AG09309 (cell line): Measurements from ENCODE around the gene TUBGCP5.
A peak's percentile ranks its signal among the peaks of the same experiment; 100 is the strongest.
"Not testable (repeated sequence)": the region's sequence is repeated elsewhere in the genome, so short reads cannot be mapped to it uniquely, and the experiment has no call there.

ENCODE experiments used
- DNase-seq: peaks from one replicate; pipeline ENCODE4 v3.0.0-alpha.2; 2010; ENCODE audit warnings: low read depth
- H3K4me3 ChIP-seq: 2 replicates; pipeline ENCODE4 v1.5.1; 2011; ENCODE audit warnings: mild to moderate bottlenecking, low read depth, low read length, moderate library complexity; ENCODE audit not compliant: control insufficient read depth
- CTCF ChIP-seq: IDR thresholded peaks from 2 replicates; pipeline ENCODE4 v1.5.1; 2011; ENCODE audit warnings: mild to moderate bottlenecking, low read depth, low read length, inconsistent platforms; ENCODE audit not compliant: insufficient read depth, control insufficient read depth; ENCODE audit errors: missing control alignments

Gene TUBGCP5

DNA sequence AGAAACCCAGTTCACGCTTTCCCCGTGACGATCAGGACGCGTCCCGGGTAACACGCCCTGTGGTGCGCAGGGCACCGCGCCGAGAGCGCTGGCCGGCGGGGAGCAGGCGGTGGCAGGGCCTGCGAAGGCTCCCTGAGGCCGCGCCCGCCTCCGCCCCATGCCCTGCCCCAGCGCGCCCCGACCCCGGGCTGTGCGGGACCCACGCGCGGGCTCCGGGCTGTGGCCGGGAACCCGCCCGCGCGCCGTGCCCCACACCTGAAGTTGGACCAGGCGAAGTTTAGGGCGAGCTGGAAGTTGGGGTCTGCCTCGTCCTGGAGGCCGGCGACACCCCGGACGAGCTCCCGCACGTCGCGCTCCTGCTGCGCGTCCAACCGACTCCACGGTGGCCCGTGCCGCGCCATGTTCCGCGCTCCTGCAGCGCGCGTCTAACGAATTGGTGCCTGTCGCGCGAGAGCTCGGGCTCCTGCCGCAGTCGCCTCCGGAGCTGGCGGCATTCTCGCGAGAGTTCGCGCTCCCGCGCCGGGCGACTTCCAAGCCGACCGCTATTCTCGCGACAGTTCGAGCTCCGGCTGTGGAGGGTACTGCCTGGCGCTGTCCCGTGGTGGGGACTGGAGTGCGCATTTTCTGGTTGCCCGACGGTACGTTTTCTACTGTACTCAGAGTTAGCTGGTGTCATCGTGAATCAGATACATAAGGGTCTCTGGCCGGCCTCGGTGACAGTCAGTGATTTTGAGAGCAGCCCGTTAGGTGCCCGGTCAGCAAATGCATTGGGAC is at the start of gene TUBGCP5:
Gene TUBGCP5 (minus strand): TSS at position 427 of the 774 bp plus-strand sequence. CDS start 26 bp downstream, at position 401.
- H3K4me3 ChIP-seq, result peak within 1 kb of the TSS; percentile 67
- peak; percentile 90 for DNase-seq
- TF ChIP-seq CTCF, result peak; percentile 24

DNA sequence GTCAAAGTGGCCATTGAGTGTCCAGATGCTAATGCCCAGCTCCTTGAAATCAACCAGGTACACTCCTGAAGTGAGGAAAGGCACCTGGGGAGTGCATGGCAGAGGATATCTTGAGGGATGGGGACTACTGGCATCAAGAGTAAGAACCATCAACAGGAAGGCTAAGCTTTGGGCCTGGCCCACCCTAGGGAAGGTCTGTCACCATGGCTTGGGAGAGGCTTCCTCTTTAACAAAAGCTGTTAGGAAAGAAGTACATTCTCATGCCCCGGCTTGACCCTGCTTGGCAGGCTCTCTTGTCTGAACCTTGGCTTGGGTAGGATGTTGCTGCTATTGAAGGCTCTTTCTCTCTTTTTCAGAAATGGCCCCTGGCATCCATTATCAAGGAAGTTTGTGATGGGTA is 43.7 kb upstream of the TUBGCP5 start:
- no peak for TF ChIP-seq CTCF

DNA sequence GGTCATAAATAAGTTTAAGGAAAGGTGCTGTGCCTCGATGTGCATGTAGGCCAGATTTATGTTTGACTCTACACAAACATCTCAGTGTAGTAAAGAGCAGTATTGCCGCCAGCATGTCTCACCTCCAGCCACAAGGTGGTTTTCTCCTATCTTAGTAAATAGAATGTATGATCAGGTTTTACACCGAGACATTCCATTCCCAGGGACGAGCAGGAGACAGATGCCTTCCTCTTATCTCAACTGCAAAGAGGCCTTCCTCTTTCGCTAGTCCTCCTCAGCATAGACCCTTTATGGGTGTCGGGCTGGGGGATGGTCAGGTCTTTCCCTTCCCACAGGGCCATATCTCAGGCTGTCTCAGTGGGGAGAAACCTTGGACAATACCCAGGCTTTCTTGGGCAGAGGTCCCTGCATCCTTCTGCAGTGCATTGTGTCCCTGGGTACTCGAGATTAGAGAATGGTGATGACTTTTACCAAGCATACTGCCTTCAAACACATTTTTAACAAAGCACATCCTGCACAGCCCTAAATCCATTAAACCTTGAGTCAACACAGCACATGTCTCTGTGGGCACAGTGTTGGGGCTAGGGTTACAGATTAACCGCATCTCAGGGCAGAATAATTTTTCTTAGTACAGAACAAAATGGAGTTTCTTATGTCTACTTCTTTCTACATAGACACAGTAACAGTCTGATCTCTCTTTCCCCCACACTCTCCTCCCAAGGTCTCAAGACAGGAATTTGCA is 42.8 kb upstream of the TUBGCP5 start:
- H3K4me3 ChIP-seq, DNase-seq: not testable (repeated sequence)

More for the DNA sequence above, 43.7 kb upstream of the TUBGCP5 start:
- H3K4me3 ChIP-seq, result no peak overlapping the region
- DNase-seq, result no peak

GRCh38 chr15:23081271-23081670 is 41.9 kb upstream of the TUBGCP5 start:
- H3K4me3 ChIP-seq, result no peak overlapping the region
- no peak for DNase-seq
- TF ChIP-seq CTCF, result no peak

DNA sequence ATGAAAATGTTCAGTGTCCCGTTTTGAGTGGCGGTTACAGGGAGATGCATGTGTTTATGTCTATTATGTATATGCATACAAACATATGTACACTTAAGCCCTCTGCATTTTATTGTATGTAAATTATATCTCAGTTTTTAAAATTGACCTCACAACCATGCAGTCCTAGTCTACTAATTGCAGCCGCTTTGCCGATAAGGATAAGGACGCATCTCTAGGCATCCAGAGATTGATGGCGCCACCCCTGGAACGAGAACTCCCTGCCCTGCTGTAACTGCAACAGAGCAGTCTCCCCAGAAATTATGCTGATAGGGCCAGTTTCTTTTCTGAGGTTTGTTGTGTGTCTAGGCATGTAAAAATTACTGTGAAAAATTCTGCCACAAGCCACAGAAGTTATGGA is 40.4 kb upstream of the TUBGCP5 start:
- H3K4me3 ChIP-seq, result no peak overlapping the region
- TF ChIP-seq CTCF, result no peak
- DNase-seq, result no peak

- no peak for TF ChIP-seq CTCF
- no peak for DNase-seq
- H3K4me3 ChIP-seq, result no peak overlapping the region
These were observed 36.6 kb upstream of the TUBGCP5 start for GRCh38 chr15:23075927-23076326.

DNA sequence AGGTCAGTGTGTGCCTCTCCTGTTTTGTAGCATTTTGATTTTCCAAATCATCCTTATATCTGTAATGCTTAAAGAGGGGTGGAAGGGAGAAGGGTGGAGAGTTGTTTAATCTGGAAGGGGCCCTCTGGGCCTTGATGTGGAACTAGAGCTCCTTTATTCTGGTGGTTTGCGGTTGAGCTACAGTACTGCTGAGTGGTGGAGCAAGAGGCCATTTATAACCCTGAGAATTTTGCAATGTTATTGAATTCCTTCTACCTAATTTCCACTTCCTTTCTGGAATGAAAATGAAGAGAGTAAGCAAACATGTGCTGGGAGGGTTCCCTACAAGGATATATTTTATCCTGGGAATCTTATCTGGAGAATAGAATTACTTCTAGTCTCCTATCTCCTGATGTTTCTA is 35.3 kb upstream of the TUBGCP5 start:
- DNase-seq, result no peak
- TF ChIP-seq CTCF, result no peak

More for the DNA sequence above, 35.3 kb upstream of the TUBGCP5 start:
- no peak overlapping the region for H3K4me3 ChIP-seq
